Neural cell (in vitro differentiated cells): ENCODE data around the gene UMOD.

Experiments
- EP300 ChIP-seq: fragments of 450-650 bp; conservative IDR thresholded peaks from 2 replicates; pipeline ENCODE4 v1.6.1; 2014; ENCODE audit warnings: antibody characterized with exemption, mild to moderate bottlenecking, moderate library complexity; ENCODE audit not compliant: poor library complexity, severe bottlenecking
- EZH2 ChIP-seq: fragments of 200-600, 300-800 bp; shearing (Covaris generic), sonication (generic); IDR thresholded peaks from 2 replicates; pipeline ENCODE4 v1.6.1; 2014; ENCODE audit warnings: antibody characterized with exemption, low read length, borderline replicate concordance, mild to moderate bottlenecking; ENCODE audit not compliant: insufficient read depth, poor library complexity, severe bottlenecking
- MXI1 ChIP-seq: fragments of 450-650 bp; conservative IDR thresholded peaks from 2 replicates; pipeline ENCODE4 v1.6.1; 2014; ENCODE audit warnings: antibody characterized with exemption, mild to moderate bottlenecking; ENCODE audit not compliant: poor library complexity, severe bottlenecking
- POLR2AphosphoS5 ChIP-seq: IDR thresholded peaks from 2 replicates; pipeline ENCODE4 v1.6.1; 2012
- SMC3 ChIP-seq: fragments of 450-650 bp; conservative IDR thresholded peaks from 2 replicates; pipeline ENCODE4 v1.6.1; 2014; ENCODE audit warnings: antibody characterized with exemption, mild to moderate bottlenecking, moderate library complexity; ENCODE audit not compliant: poor library complexity
- TF ChIP-seq, protein P1 (sequence below): IDR thresholded peaks from 2 replicates; pipeline ENCODE4 v1.6.1; 2012; ENCODE audit warnings: borderline replicate concordance
- TF ChIP-seq, protein P2 (sequence below): fragments of 450-650 bp; IDR thresholded peaks from 2 replicates; pipeline ENCODE4 v1.5.1; 2014; ENCODE audit warnings: antibody characterized with exemption, mild to moderate bottlenecking, moderate library complexity; ENCODE audit not compliant: poor library complexity, severe bottlenecking

DNA sequence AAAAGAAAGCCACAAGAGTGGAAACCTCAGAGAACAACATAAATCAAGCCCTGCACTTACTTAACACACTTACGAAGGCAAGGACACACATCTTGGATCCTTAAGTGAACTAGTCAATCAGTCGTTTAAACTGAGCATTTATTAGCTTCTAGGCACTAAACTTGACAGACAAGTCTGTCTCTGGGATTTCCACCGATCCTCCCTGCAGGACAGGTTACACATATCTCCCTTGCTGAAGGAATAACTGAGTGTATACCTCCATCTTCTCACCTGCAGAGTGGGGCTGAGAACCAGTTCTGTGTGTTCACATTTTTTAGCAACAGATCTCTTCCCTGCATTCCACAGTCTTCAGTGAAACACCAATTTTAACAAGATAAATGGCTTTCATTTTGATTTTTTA, 34.1 kb downstream of the UMOD start:
- TF ChIP-seq, protein P1, sequence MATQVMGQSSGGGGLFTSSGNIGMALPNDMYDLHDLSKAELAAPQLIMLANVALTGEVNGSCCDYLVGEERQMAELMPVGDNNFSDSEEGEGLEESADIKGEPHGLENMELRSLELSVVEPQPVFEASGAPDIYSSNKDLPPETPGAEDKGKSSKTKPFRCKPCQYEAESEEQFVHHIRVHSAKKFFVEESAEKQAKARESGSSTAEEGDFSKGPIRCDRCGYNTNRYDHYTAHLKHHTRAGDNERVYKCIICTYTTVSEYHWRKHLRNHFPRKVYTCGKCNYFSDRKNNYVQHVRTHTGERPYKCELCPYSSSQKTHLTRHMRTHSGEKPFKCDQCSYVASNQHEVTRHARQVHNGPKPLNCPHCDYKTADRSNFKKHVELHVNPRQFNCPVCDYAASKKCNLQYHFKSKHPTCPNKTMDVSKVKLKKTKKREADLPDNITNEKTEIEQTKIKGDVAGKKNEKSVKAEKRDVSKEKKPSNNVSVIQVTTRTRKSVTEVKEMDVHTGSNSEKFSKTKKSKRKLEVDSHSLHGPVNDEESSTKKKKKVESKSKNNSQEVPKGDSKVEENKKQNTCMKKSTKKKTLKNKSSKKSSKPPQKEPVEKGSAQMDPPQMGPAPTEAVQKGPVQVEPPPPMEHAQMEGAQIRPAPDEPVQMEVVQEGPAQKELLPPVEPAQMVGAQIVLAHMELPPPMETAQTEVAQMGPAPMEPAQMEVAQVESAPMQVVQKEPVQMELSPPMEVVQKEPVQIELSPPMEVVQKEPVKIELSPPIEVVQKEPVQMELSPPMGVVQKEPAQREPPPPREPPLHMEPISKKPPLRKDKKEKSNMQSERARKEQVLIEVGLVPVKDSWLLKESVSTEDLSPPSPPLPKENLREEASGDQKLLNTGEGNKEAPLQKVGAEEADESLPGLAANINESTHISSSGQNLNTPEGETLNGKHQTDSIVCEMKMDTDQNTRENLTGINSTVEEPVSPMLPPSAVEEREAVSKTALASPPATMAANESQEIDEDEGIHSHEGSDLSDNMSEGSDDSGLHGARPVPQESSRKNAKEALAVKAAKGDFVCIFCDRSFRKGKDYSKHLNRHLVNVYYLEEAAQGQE: no peak
- TF ChIP-seq POLR2AphosphoS5 (no peak), EP300 (no peak), MXI1 (no peak), SMC3 (no peak), EZH2 (no peak)
- TF ChIP-seq, protein P2, sequence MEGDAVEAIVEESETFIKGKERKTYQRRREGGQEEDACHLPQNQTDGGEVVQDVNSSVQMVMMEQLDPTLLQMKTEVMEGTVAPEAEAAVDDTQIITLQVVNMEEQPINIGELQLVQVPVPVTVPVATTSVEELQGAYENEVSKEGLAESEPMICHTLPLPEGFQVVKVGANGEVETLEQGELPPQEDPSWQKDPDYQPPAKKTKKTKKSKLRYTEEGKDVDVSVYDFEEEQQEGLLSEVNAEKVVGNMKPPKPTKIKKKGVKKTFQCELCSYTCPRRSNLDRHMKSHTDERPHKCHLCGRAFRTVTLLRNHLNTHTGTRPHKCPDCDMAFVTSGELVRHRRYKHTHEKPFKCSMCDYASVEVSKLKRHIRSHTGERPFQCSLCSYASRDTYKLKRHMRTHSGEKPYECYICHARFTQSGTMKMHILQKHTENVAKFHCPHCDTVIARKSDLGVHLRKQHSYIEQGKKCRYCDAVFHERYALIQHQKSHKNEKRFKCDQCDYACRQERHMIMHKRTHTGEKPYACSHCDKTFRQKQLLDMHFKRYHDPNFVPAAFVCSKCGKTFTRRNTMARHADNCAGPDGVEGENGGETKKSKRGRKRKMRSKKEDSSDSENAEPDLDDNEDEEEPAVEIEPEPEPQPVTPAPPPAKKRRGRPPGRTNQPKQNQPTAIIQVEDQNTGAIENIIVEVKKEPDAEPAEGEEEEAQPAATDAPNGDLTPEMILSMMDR: no peak
